Islet precursor cell (in vitro differentiated cells): ENCODE data around the gene RBBP8NL.
"Not testable (repeated sequence)": the region's sequence is repeated elsewhere in the genome, so short reads cannot be mapped to it uniquely, and the experiment has no call there.

ENCODE experiments used
- DNase-seq: peaks from one replicate; pipeline ENCODE4 v3.0.0-alpha.2; 2018

Gene RBBP8NL

GRCh38 chr20:62390317-62391164 lies 36.8 kb downstream of the RBBP8NL start:
- DNase-seq = no peak

- DNase-seq = no peak
Observed at GRCh38 chr20:62389601-62390087, 37.7 kb downstream of the RBBP8NL start.

GRCh38 chr20:62388839-62389600 lies 38.3 kb downstream of the RBBP8NL start:
- DNase-seq = no peak

- DNase-seq = no peak
Observed at GRCh38 chr20:62387933-62388635, 39.3 kb downstream of the RBBP8NL start.

- DNase-seq = no peak
Observed at GRCh38 chr20:62387219-62387913, 40.0 kb downstream of the RBBP8NL start.

- peak; percentile 95 for DNase-seq
Observed at GRCh38 chr20:62386383-62387218, 40.7 kb downstream of the RBBP8NL start, which contains the start of gene RPS21. Gene RPS21, plus strand, starts transcription at chr20:62387103. Its CDS starts 236 bp downstream, at chr20:62387339.

- DNase-seq = peak; percentile 94
Observed at GRCh38 chr20:62382306-62383198, 44.8 kb downstream of the RBBP8NL start.

GRCh38 chr20:62381842-62382241 lies 45.5 kb downstream of the RBBP8NL start:
- no peak for DNase-seq

GRCh38 chr20:62381202-62381797 lies 46.0 kb downstream of the RBBP8NL start:
- DNase-seq = no peak

- DNase-seq = peak; percentile 95
Observed at GRCh38 chr20:62378215-62378614, 49.1 kb downstream of the RBBP8NL start.

GRCh38 chr20:62377615-62378178 lies 49.6 kb downstream of the RBBP8NL start:
- no peak for DNase-seq

- no peak for DNase-seq
Observed at GRCh38 chr20:62377064-62377461, 50.3 kb downstream of the RBBP8NL start.

- DNase-seq = peak; percentile 96
Observed at GRCh38 chr20:62376112-62377063, 51.0 kb downstream of the RBBP8NL start.

GRCh38 chr20:62374331-62375152 lies 52.8 kb downstream of the RBBP8NL start:
- DNase-seq = no peak

- DNase-seq = not testable (repeated sequence)
Observed at GRCh38 chr20:62373631-62374179, 53.6 kb downstream of the RBBP8NL start.

GRCh38 chr20:62372042-62372993 lies 55.0 kb downstream of the RBBP8NL start:
- no peak for DNase-seq
